HG02870 (cell line): ENCODE measurements around the gene ABHD12.

Source experiments
- ATAC-seq: cut with Tn5 transposase; IDR thresholded peaks from one replicate; pipeline ENCODE4 v1.9.1; 2021; ENCODE audit warnings: mild to moderate bottlenecking, moderate library complexity; ENCODE audit not compliant: unreplicated experiment

The ABHD12 gene

GRCh38 chr20:25293507-25293906 lies 97.1 kb downstream of the ABHD12 start:
- ATAC-seq, result no peak

- ATAC-seq, result no peak
Measured at GRCh38 chr20:25292176-25292891, 98.3 kb downstream of the ABHD12 start.

- no peak for ATAC-seq
Measured at GRCh38 chr20:25291432-25292133, 99.1 kb downstream of the ABHD12 start.

- ATAC-seq, result no peak
Measured at GRCh38 chr20:25290646-25291431, 99.8 kb downstream of the ABHD12 start.

- no peak for ATAC-seq
Measured at GRCh38 chr20:25289886-25290597, 100.6 kb downstream of the ABHD12 start.

GRCh38 chr20:25288291-25289181 lies 102.1 kb downstream of the ABHD12 start:
- peak; percentile 88 for ATAC-seq

GRCh38 chr20:25287631-25288290 lies 102.9 kb downstream of the ABHD12 start:
- ATAC-seq, result no peak

GRCh38 chr20:25286917-25287316 lies 103.7 kb downstream of the ABHD12 start:
- ATAC-seq, result no peak

GRCh38 chr20:25285856-25286798 lies 104.5 kb downstream of the ABHD12 start:
- ATAC-seq, result no peak

- no peak for ATAC-seq
Measured at GRCh38 chr20:25285091-25285647, 105.5 kb downstream of the ABHD12 start.

GRCh38 chr20:25284131-25284601 lies 106.5 kb downstream of the ABHD12 start:
- no peak for ATAC-seq

GRCh38 chr20:25283221-25283951 lies 107.2 kb downstream of the ABHD12 start:
- ATAC-seq, result no peak

GRCh38 chr20:25282796-25283195 lies 107.8 kb downstream of the ABHD12 start:
- no peak for ATAC-seq

- no peak for ATAC-seq
Measured at GRCh38 chr20:25282034-25282781, 108.4 kb downstream of the ABHD12 start.

- ATAC-seq, result peak; percentile 65
Measured at GRCh38 chr20:25281541-25281991, 109.1 kb downstream of the ABHD12 start.
